T-helper 2 cell treated with Interferon-gamma antibody and Interleukin-4, amounts not matched to agents 5 μg/mL and 100 μg/mL, for 36 hours (primary cell): ENCODE data around the gene SLC6A9.

ENCODE experiments used
- DNase-seq: peaks from one replicate; pipeline ENCODE4 v3.0.0; 2021; ENCODE audit warnings: low spot score
- H3K27ac Mint-ChIP-seq: one replicate; pipeline ENCODE4 v1.8.0; 2021; ENCODE audit warnings: mild to moderate bottlenecking, mixed read lengths
- H3K27me3 Mint-ChIP-seq: one replicate; pipeline ENCODE4 v1.8.0; 2021; ENCODE audit warnings: low read depth, mixed read lengths
- H3K36me3 Mint-ChIP-seq: one replicate; pipeline ENCODE4 v1.8.0; 2021; ENCODE audit warnings: low read depth, mixed read lengths
- H3K4me1 Mint-ChIP-seq: one replicate; pipeline ENCODE4 v1.8.0; 2021; ENCODE audit warnings: low read depth, mixed read lengths
- H3K4me3 Mint-ChIP-seq: one replicate; pipeline ENCODE4 v1.8.0; 2022; ENCODE audit warnings: mild to moderate bottlenecking, moderate library complexity, mixed read lengths
- H3K9me3 Mint-ChIP-seq: one replicate; pipeline ENCODE4 v1.8.0; 2021; ENCODE audit warnings: mixed read lengths

The SLC6A9 gene

GRCh38 chr1:44014365-44015104, 16.7 kb downstream of the SLC6A9 start:
- H3K36me3 Mint-ChIP-seq, result no peaks in the 10 kb centered on the region
- no peaks in the 10 kb centered on the region for H3K9me3 Mint-ChIP-seq
- no peaks in the 10 kb centered on the region for H3K4me1 Mint-ChIP-seq
- no peak overlapping the region for H3K27ac Mint-ChIP-seq
- DNase-seq, result no peak
- no peak overlapping the region for H3K4me3 Mint-ChIP-seq
- H3K27me3 Mint-ChIP-seq, result no peaks in the 10 kb centered on the region

DNA sequence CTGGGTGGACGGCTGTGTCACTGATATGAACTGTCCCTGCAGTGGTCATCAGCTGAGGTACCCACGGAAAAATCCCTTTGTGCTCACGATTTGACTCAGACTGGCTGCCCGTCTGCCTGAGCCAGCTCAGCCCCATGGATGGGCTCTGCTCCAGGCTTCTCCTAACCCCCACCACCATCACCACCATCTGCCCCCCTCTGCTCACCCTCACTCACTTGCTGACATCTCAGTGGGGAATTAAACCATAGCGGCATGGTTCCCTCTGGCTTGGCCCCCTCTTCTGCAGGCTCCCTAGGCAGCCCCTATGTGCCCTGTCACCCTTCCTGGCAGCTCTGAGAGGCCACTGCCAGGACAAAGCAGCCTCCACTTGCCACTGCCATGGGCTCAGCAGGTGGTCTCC, 17.3 kb downstream of the SLC6A9 start:
- Mint-ChIP-seq H3K9me3 (no peaks in the 10 kb centered on the region), H3K4me1 (no peaks in the 10 kb centered on the region), H3K36me3 (no peaks in the 10 kb centered on the region), H3K4me3 (no peak overlapping the region), H3K27me3 (no peaks in the 10 kb centered on the region), H3K27ac (no peak overlapping the region)
- DNase-seq, result no peak

DNA sequence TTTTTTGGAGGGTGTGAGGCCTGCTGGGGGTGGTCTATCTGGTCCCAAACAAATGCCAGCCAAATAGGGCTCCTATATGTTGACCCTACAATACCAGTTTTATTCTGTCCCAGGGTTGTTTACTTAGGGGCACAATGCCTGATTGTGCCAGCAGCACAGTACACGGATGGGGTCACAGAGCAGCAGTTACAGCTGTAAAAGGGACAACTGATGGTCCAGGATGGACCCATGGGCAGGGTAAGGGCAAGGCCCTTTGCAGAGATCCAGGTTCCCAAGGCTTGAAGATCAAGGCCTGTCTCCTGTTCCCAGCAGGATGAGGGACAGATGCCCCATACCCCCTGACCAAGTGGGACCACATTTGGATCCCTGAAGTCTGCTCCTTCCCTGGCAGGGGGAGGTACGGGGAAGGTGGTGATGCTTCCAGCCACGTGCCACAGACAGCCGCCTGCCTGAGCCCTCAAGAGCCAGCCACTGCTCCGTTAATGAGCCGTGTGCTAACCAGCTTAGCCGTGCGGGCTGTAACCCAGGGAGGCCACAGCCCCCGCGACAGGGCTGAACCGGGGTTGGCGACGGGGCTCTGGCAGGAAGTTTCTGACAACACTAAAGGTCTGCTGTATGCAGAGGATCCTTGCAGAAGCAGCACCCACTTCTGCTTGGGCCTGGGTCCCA, 18.2 kb downstream of the SLC6A9 start:
- Mint-ChIP-seq H3K27ac (no peak overlapping the region), H3K27me3 (no peaks in the 10 kb centered on the region), H3K36me3 (no peaks in the 10 kb centered on the region)

DNA sequence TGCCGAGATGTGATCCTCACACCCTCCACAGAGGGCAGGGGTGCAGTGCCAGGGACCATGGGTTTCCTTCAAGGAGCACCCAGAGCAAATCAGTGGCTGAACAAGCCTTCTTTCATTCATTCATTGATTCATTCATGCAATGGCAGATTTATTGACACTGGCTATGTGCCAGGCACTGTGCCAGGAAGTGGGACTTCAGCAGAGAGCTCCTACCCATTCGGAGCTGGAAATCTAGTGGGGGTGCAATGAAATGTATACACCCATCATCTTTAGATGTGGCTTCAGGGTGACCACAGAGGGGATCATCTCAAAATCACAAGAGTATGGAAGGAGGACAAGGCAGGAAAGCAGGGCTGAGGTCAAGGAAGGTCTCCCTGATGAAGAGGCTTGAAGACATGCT, 18.9 kb downstream of the SLC6A9 start:
- DNase-seq, result no peak
- no peak overlapping the region for H3K4me3 Mint-ChIP-seq
- no peak overlapping the region for H3K27ac Mint-ChIP-seq
- no peaks in the 10 kb centered on the region for H3K36me3 Mint-ChIP-seq
- H3K4me1 Mint-ChIP-seq, result no peaks in the 10 kb centered on the region
- H3K27me3 Mint-ChIP-seq, result no peaks in the 10 kb centered on the region
- H3K9me3 Mint-ChIP-seq, result no peaks in the 10 kb centered on the region

More for the DNA sequence above, 18.2 kb downstream of the SLC6A9 start:
- no peak for DNase-seq
- Mint-ChIP-seq H3K9me3 (no peaks in the 10 kb centered on the region), H3K4me3 (no peak overlapping the region), H3K4me1 (no peaks in the 10 kb centered on the region)

DNA sequence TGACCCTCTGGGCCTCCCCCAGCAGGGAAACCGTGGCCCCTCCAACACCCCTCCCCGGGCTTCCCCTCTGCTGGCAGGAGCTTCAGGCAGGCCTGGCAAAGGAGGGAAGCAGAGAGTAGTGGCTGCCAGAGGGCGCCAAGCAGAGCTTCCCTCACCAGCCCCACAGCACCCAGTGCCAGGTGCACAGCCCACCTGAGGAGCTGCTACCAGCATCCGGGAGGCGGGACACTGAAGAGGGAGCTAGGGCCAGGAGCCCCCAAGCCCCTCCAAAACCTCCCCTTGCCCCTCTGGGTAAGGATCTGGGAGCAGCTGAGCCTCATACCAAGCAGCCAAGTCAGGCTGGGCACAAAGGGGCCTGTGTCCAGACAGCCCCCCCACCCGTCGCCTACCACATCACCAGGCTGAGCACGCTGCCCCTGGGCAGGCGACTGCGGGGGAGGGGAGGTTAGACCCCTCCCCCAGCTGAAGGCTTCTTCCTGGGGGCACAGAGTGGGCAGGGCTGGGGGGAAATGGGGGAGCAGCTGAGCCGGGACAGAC, 20.3 kb downstream of the SLC6A9 start:
- no peaks in the 10 kb centered on the region for H3K9me3 Mint-ChIP-seq
- H3K27ac Mint-ChIP-seq, result no peak overlapping the region

DNA sequence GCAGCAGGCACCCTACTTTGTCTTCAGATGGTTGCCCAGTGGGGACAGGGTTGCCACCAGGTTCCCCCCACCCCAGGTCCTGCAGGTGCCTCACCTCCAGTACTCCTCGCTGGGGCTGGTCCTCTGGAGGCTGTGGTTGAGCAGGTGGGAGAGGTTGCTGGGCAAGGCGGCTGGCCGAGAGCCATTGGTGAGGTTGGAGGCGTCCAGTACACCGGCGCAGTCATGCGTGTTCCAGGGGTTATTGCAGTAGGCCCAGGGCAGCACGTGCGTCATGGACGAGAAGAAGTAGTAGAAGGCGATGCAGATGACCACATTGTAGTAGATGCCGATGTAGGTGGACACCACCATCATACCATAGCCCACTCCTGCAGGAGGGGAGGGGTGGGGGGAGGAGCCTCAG, 23.0 kb downstream of the SLC6A9 start:
- no peaks in the 10 kb centered on the region for H3K36me3 Mint-ChIP-seq
- no peak overlapping the region for H3K27ac Mint-ChIP-seq
- no peaks in the 10 kb centered on the region for H3K27me3 Mint-ChIP-seq
- H3K9me3 Mint-ChIP-seq, result no peaks in the 10 kb centered on the region
- no peaks in the 10 kb centered on the region for H3K4me1 Mint-ChIP-seq
- DNase-seq, result no peak
- no peak overlapping the region for H3K4me3 Mint-ChIP-seq

More for the DNA sequence above, 20.3 kb downstream of the SLC6A9 start:
- Mint-ChIP-seq H3K27me3 (no peaks in the 10 kb centered on the region), H3K4me1 (no peaks in the 10 kb centered on the region), H3K36me3 (no peaks in the 10 kb centered on the region), H3K4me3 (no peak overlapping the region)
- DNase-seq, result no peak

GRCh38 chr1:44002606-44003157, 28.6 kb downstream of the SLC6A9 start:
- H3K27me3 Mint-ChIP-seq, result no peaks in the 10 kb centered on the region
- no peaks in the 10 kb centered on the region for H3K4me1 Mint-ChIP-seq
- no peak overlapping the region for H3K4me3 Mint-ChIP-seq
- no peaks in the 10 kb centered on the region for H3K36me3 Mint-ChIP-seq
- H3K9me3 Mint-ChIP-seq, result no peaks in the 10 kb centered on the region
- H3K27ac Mint-ChIP-seq, result no peak overlapping the region
- DNase-seq, result no peak

DNA sequence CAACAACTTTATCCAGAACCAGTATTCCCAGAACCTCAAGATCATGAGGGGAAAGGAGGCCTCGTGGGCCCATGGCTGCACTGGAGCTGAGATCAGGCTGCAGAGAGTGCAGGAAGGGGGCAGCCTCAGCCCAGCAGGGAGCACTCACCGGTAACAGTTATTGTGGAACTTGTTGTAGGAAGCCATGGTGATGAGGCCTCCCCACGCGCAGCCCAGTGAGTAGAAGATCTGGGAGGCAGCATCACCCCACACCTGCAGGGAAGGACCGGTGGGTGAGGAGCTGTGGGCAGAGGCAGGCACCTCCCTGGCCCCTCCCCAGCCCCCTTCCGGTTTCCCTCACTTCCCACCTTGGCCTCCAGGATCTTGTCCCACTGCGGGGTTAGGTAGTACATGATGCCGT, 29.1 kb downstream of the SLC6A9 start:
- no peaks in the 10 kb centered on the region for H3K36me3 Mint-ChIP-seq
- DNase-seq, result no peak
- no peak overlapping the region for H3K27ac Mint-ChIP-seq
- H3K9me3 Mint-ChIP-seq, result no peaks in the 10 kb centered on the region
- H3K4me3 Mint-ChIP-seq, result no peak overlapping the region
- no peaks in the 10 kb centered on the region for H3K27me3 Mint-ChIP-seq
- H3K4me1 Mint-ChIP-seq, result no peaks in the 10 kb centered on the region

DNA sequence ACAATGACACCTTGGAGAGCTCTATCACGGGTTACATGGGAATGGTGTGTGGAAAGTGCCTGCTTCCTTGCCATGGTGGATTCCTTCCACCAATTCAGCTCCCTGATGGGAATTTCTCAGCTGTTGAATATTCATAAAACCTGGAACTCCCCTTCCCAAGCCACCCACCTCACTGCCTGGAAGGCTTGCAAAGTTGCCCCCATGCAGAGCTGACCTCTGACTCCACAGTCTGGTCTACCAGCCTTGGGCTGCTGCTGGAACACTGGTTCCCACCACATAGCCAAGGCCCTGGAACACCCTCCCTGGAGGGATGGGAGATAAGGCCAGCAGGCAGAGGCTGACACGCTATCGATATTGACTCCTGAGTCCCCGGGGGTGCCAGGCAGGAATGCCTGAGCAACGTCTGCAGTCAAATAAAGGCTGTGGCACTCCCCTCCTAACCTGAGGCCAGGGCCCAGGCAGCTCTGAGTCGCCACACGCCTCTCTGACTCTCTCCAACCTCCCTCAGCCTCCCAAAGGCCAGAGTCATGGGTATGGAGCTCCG, 31.1 kb downstream of the SLC6A9 start:
- Mint-ChIP-seq H3K36me3 (no peaks in the 10 kb centered on the region), H3K4me1 (no peaks in the 10 kb centered on the region), H3K27ac (no peak overlapping the region), H3K4me3 (no peak overlapping the region), H3K27me3 (no peaks in the 10 kb centered on the region), H3K9me3 (no peaks in the 10 kb centered on the region)
- DNase-seq, result no peak

DNA sequence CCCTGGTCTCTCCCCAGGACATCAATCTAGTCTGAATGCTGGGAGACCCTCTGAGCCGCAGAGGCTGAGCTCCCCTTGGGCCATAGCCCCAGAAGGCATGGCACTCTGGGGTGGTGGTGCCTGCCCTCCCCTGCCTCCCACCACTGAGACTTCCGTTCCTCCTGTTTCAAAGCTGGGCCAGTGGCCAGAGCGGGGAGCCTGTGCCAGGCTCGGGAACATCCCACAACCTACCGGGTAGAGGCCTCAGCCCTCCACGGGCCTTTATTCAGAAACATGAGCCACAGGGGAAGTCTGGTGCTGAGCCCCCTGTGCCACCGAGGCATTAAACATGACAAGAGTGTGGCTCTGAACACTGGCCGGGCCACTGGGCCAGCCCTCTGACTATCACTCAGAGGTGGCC, 31.8 kb downstream of the SLC6A9 start:
- no peaks in the 10 kb centered on the region for H3K4me1 Mint-ChIP-seq

GRCh38 chr1:43998000-43998378, 33.3 kb downstream of the SLC6A9 start:
- no peaks in the 10 kb centered on the region for H3K36me3 Mint-ChIP-seq
- no peak overlapping the region for H3K4me3 Mint-ChIP-seq
- H3K4me1 Mint-ChIP-seq, result no peaks in the 10 kb centered on the region
- no peaks in the 10 kb centered on the region for H3K9me3 Mint-ChIP-seq
- DNase-seq, result no peak
- H3K27ac Mint-ChIP-seq, result no peak overlapping the region
- no peaks in the 10 kb centered on the region for H3K27me3 Mint-ChIP-seq

More for the DNA sequence above, 31.8 kb downstream of the SLC6A9 start:
- H3K36me3 Mint-ChIP-seq, result no peaks in the 10 kb centered on the region
- no peaks in the 10 kb centered on the region for H3K27me3 Mint-ChIP-seq
- no peaks in the 10 kb centered on the region for H3K9me3 Mint-ChIP-seq
- H3K27ac Mint-ChIP-seq, result no peak overlapping the region
- no peak overlapping the region for H3K4me3 Mint-ChIP-seq
- no peak for DNase-seq

DNA sequence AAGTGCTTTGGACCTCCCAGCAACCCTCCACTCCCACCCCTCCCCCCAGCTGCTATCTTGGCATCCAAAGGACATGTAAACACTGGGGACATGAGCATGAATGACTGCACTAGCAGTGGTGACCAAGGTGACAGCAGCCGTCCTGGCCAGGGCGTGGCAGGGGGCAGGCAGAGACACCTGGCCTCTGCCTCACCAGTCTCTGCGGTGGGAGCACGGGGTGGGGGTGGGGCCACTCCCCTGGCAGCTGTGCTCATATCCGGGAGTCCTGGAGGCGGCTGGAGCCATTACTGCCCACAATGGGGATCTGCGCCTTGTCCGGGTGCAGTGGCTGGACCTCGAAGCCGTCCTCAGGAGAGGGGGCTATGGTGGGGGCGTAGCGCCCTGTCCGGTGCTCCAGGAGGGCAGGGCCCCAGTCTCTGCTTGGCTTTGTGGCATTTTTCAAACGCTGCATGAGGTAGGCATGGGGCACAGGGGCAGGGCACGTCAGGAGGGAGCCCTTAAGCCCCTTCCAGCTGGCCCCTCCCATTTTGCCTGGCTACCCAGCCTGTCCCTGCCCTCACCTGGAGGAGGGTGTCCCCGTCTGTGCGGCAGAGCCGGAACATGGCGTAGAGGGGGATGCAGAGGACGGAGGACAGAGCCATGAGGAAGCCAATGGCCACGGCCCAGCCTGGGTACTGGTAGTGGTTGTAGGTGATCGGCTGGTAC, 33.8 kb downstream of the SLC6A9 start:
- Mint-ChIP-seq H3K4me1 (peaks cover 5% of the 10 kb centered on the region), H3K27me3 (no peaks in the 10 kb centered on the region), H3K36me3 (no peaks in the 10 kb centered on the region), H3K27ac (no peak overlapping the region), H3K9me3 (no peaks in the 10 kb centered on the region), H3K4me3 (no peak overlapping the region)
- DNase-seq, result no peak

GRCh38 chr1:43996733-43997115, 34.5 kb downstream of the SLC6A9 start:
- no peak for DNase-seq
- no peaks in the 10 kb centered on the region for H3K9me3 Mint-ChIP-seq
- peaks cover 11% of the 10 kb centered on the region for H3K4me1 Mint-ChIP-seq
- no peak overlapping the region for H3K4me3 Mint-ChIP-seq
- H3K27ac Mint-ChIP-seq, result no peak overlapping the region
- H3K27me3 Mint-ChIP-seq, result no peaks in the 10 kb centered on the region
- no peaks in the 10 kb centered on the region for H3K36me3 Mint-ChIP-seq
